GM19468 (cell line): ENCODE data around the gene MINAR2.

Source experiments
- ATAC-seq: cut with Tn5 transposase; IDR thresholded peaks from one replicate; pipeline ENCODE4 v1.9.1; 2021; ENCODE audit warnings: mild to moderate bottlenecking, moderate library complexity, moderate number of reproducible peaks; ENCODE audit not compliant: unreplicated experiment; ENCODE audit errors: extremely low read depth

MINAR2 gene

GRCh38 chr5:129770024-129770820, 22.3 kb downstream of the MINAR2 start:
- no peak for ATAC-seq

GRCh38 chr5:129771058-129771838, 23.4 kb downstream of the MINAR2 start:
- ATAC-seq, result no peak

GRCh38 chr5:129773376-129773775, 25.5 kb downstream of the MINAR2 start:
- no peak for ATAC-seq

GRCh38 chr5:129781594-129781993, 33.7 kb downstream of the MINAR2 start:
- ATAC-seq, result no peak

GRCh38 chr5:129803403-129803802, 55.5 kb downstream of the MINAR2 start:
- no peak for ATAC-seq

GRCh38 chr5:129804705-129805104, 56.8 kb downstream of the MINAR2 start:
- ATAC-seq, result no peak

- ATAC-seq, result no peak
Measured at GRCh38 chr5:129807162-129807814, 59.4 kb downstream of the MINAR2 start.
